Hair follicular keratinocyte (primary cell): ENCODE results near the gene SYT6. TPM values are rescaled to one million over a fixed set of nuclear protein-coding genes. Genes with fewer than 3 reads are reported as not detected.

ENCODE experiments used
- total RNA-seq: library from RNA; depleted of rRNA; stranded (reverse); fragments of >200 nt; gene quantifications from 2 replicates; pipeline ENCODE4 v1.2.3, GENCODE V29; 2015

Gene SYT6
- total RNA-seq: not detected in 2 replicates

GRCh38 chr1:114153261-114154145, at the start of gene SYT6:
SYT6 (minus strand) TSS chr1:114153869; CDS start chr1:114153772, 97 bp downstream.

Other genes starting within 250 kb of the SYT6 start
- 13.5 and 17.2 TPM in 2 replicates for gene AP4B1, start 249.1 kb downstream of the SYT6 start, total RNA-seq
- 6.1 and 10.6 TPM in 2 replicates for gene DCLRE1B, start 248.5 kb downstream of the SYT6 start, total RNA-seq
- 14.2 and 15.1 TPM in 2 replicates for gene HIPK1, start 224.5 kb downstream of the SYT6 start, total RNA-seq
- 0.31 and 1.4 TPM in 2 replicates for gene OLFML3, start 174.4 kb downstream of the SYT6 start, total RNA-seq